Measurements from ENCODE around the gene SF3A2. TPM values are rescaled to one million over a fixed set of nuclear protein-coding genes. Genes with fewer than 3 reads are reported as not detected.

The SF3A2 gene
- total RNA-seq, 2 donors from 2014 or later, result 15.5 to 30.1 TPM

GRCh38 chr19:2250766-2251105 lies 14.1 kb downstream of the SF3A2 start:
- no peak overlapping the region for H3K27ac ChIP-seq
- WGBS, 2 donors, result 10% methylated on average over 8 of the region's 40 CpGs; no CpG with 5 or more reads in 1 of the 2 donors

GRCh38 chr19:2251106-2252054 lies 14.8 kb downstream of the SF3A2 start:
- Histone ChIP-seq H3K27me3 (peaks cover 0 to 23% of the 10 kb centered on the region in 2 donors), H3K4me1 (peaks cover 46% of the 10 kb centered on the region)

More at GRCh38 chr19:2250766-2251105, 14.1 kb downstream of the SF3A2 start:
- no peak for DNase-seq
- TF ChIP-seq CTCF (IDR thresholded peaks at IDR 0.05), result no peak
- no peak for TF ChIP-seq POLR2A (IDR thresholded peaks at IDR 0.05)
- H3K4me3 ChIP-seq, result no peak overlapping the region
- no peaks in the 10 kb centered on the region for H3K9me3 ChIP-seq
- H3K36me3 ChIP-seq (replicated peaks in 1 of 2; ENCODE audit: insufficient read depth in 1 of 2, low read depth in 2 of 2), result peaks cover 12 to 16% of the 10 kb centered on the region in 2 donors
- intact Hi-C loops (cut with DNase I), result no loop called here
- peaks cover 0 to 23% of the 10 kb centered on the region in 2 donors for H3K27me3 ChIP-seq
- H3K4me1 ChIP-seq, result peaks cover 46% of the 10 kb centered on the region
- ATAC-seq, result no peak

GRCh38 chr19:2252055-2252796 lies 15.6 kb downstream of the SF3A2 start:
- 13 to 17% methylated on average over 14 to 74 of the region's 74 CpGs for WGBS, 2 donors
- H3K4me3 ChIP-seq, result no peak overlapping the region
- H3K27me3 ChIP-seq, result peaks cover 0 to 23% of the 10 kb centered on the region in 2 donors
- no peak for DNase-seq
- no peak for TF ChIP-seq CTCF (IDR thresholded peaks at IDR 0.05)
- TF ChIP-seq POLR2A (IDR thresholded peaks at IDR 0.05), result no peak
- no peak for ATAC-seq
- no peak overlapping the region for H3K27ac ChIP-seq
- H3K9me3 ChIP-seq, result no peaks in the 10 kb centered on the region
- peaks cover 40% of the 10 kb centered on the region for H3K4me1 ChIP-seq
- peaks cover 0 to 1% of the 10 kb centered on the region in 2 donors for H3K36me3 ChIP-seq (replicated peaks in 1 of 2; ENCODE audit: insufficient read depth in 1 of 2, low read depth in 2 of 2)
- intact Hi-C loops (cut with DNase I), result no loop called here

More at GRCh38 chr19:2251106-2252054, 14.8 kb downstream of the SF3A2 start:
- no peaks in the 10 kb centered on the region for H3K9me3 ChIP-seq
- TF ChIP-seq POLR2A (IDR thresholded peaks at IDR 0.05) (no peak), CTCF (IDR thresholded peaks at IDR 0.05) (no peak)
- ATAC-seq (no peak), DNase-seq (no peak)
- H3K27ac ChIP-seq, result no peak overlapping the region
- intact Hi-C loops (cut with DNase I), result no loop called here
- H3K4me3 ChIP-seq, result no peak overlapping the region
- H3K36me3 ChIP-seq (replicated peaks in 1 of 2; ENCODE audit: insufficient read depth in 1 of 2, low read depth in 2 of 2), result peaks cover 6 to 10% of the 10 kb centered on the region in 2 donors
- WGBS, 2 donors, result 5% methylated on average over 110 of the region's 125 CpGs; no CpG with 5 or more reads in 1 of the 2 donors

- no peak for DNase-seq
- H3K4me3 ChIP-seq, result no peak overlapping the region
- WGBS, 2 donors, result 12% methylated on average over 9 of the region's 18 CpGs; no CpG with 5 or more reads in 1 of the 2 donors
Observed at GRCh38 chr19:2252797-2253105, 16.1 kb downstream of the SF3A2 start.

More at GRCh38 chr19:2252797-2253105, 16.1 kb downstream of the SF3A2 start:
- Histone ChIP-seq H3K4me1 (peaks cover 38% of the 10 kb centered on the region), H3K9me3 (no peaks in the 10 kb centered on the region), H3K27ac (no peak overlapping the region), H3K27me3 (peaks cover 0 to 23% of the 10 kb centered on the region in 2 donors), H3K36me3 (replicated peaks in 1 of 2; ENCODE audit: insufficient read depth in 1 of 2, low read depth in 2 of 2) (no peaks in the 10 kb centered on the region)
- ATAC-seq, result no peak
- TF ChIP-seq CTCF (IDR thresholded peaks at IDR 0.05) (no peak), POLR2A (IDR thresholded peaks at IDR 0.05) (no peak)
- intact Hi-C loops (cut with DNase I), result no loop called here
